GM19025 (cell line): Measurements from ENCODE around the gene TUFM.
"Not testable (repeated sequence)": the region's sequence is repeated elsewhere in the genome, so short reads cannot be mapped to it uniquely, and the experiment has no call there.

Experiments used
- ATAC-seq: cut with Tn5 transposase; IDR thresholded peaks from one replicate; pipeline ENCODE4 v1.9.1; 2021; ENCODE audit warnings: mild to moderate bottlenecking, low read depth, moderate library complexity; ENCODE audit not compliant: unreplicated experiment

The TUFM gene

DNA sequence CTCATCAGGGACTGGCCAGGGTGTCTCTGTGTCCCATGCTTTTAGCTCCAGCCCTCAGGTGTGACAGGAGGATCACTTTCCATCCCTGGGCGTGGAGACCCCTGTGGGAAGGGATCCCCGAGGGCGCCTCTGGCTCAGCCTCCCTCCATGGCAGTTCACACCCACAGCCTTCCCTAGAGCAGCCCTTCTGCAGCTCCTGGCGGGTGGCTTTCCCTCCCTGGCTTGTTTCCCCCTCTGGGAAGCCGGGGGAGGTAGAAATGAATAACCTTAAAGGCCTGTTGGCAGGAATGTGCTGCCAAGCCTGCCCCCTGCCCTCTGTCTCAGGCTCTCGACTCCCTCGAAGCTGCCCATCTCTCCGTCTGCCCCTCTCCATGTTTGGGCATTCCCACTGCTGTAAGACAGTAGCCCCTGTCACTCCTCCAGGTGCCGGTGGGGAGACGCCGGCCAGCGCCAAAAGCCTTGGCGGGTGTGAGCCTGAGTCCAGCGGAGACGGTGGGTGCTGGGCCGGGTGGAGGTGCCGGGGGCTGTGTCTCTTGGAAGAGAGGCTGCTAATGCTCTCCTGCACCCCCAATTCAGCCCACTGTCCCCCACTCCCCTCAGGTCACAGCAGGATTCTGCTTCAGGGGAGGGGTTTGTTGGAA, 30.0 kb upstream of the TUFM start:
- no peak for ATAC-seq

DNA sequence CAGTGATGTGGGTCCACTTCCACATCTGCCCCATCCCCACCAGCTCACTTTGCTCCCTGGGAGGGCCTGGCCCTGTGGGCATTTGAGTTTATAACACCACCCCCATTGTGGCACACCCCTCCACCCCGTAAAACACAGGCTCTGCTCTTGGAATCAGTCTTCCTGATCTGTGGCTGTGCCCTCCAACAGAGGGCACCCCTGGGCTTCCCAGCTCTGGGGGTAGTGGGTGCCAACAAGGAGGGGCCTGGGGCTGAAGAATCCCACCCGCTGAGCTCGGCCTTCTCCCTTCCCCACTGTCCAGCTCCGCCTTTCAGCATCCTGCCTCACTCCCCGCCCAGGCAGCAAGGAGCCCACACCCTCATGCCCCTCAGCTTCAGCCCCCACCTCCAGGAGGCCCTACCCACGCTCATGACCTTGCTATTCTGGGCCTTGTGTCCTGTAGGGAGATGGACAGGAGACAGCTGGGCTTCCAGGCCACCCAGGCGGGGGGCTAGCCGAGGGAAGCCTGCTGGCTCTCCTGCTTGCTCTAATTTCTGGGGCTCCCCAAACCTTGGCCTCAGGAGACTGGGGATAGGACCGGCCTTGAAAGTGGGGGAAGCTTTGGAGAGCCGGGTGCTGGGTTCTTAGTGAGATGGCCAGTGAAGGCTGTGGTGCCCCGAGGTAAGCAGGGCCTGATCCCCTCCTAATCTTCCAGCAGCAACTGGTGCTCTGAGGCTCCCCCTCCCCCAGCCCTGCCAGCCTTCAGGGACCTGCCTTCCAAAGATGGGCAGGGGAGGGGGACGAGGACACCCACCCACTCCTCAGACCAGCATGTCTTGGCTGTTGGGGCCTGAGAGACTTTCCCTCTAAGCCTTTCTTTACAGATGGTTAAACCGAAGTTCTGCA, 29.2 kb upstream of the TUFM start:
- ATAC-seq = no peak

DNA sequence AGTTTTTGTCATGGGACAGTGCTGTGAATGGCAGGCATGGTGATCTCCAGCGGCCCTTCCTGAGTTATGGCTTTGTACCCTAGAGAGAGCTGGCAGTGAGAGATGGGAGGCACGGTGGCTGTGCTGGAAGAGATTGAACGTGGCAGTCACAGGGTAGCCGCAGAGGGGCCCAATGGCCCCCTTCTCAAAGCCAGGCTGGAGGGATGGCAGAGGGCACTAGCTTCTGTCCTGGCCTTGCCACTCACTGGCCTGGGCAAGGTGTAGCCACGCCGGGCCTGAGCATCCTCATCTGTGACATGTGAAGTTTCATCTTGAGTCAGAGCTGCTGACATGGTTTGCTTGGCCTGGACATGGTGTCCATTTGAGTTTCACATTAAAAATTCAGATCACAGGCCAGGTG, 28.3 kb upstream of the TUFM start:
- ATAC-seq = no peak

DNA sequence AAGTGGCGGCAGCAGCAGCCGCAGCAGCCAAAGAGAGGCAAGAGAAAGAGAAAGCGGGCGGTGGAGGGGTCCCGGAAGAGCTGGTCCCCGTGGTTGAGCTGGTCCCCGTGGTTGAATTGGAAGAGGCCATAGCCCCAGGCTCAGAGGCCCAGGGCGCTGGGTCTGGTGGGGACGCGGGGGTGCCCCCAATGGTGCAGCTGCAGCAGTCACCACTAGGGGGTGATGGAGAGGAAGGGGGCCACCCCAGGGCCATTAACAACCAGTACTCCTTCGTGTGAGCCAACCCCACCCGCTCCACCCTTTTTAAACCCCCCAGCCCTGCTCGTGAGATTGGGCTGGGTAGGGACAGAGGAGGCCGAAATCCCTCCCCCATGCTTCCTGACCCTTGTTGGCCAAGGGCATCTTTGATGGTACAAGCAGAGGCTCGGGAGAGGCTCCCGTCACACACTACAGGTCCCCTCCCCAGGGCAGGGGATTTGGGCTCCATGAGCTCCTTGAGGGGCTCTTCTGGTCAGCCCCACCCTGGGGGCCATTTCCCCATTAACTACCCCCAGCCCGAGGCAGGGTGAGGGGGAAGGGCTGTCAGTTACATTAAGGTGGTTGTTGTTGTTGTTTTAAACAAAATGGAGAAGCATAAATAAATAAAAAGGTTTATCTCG, 27.5 kb upstream of the TUFM start:
- ATAC-seq = no peak

DNA sequence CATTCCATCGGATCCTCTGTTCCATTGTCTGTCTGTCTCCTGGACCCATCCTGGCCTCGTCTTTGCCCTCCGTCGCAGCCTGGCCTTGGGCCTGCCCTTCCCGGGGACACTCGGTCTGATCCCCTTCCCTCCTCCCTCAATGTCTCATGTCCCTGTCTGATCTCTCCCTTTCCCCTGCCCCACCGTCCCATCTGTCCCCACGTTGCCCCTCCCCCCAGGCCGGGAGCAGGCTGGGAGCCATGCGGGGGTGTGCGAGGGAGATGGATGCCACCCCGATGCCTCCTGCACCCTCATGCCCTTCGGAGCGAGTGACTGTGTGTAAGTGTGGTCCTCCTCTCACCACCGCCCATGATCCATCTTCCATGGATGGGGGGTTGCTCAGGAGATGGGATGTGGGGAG, 26.8 kb upstream of the TUFM start:
- ATAC-seq = no peak

DNA sequence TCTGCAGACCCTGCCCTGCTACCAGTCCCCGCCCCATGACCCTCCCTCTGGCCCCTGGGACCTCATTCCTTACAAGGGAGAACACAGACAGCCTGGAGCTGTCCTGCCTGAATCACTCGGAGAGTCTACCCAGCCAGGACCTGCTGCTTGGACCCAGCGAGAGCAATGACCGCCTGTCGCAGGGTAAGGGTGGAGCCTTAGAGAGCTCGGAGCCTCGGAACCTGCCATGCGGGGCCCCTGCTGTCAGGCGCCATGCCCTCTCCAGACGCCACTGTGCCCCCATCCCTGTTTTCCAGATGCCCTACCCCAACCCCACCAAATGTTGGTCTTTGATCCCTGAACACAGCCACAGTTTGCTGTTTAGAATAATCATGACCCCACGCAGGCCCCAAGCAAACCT, 23.1 kb upstream of the TUFM start:
- ATAC-seq = no peak

DNA sequence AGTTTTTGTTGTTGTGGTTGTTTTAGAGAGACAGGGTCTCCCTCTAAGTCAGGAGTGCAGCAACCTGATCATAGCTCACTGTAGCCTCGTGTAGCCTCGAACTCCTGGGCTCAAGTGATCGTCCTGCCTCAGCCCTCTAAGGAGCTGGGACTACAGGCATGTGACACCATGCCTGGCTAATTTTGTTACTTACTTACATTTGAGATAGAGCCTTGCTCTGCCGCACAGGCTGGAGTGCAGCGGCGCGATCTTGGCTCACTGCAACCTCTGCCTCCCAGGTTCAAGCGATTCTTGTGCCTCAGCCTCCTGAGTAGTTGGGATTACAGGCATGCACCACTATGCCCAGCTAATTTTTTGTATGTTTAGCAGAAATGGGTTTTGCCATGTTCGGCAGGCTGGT, 21.5 kb upstream of the TUFM start:
- not testable (repeated sequence) for ATAC-seq

DNA sequence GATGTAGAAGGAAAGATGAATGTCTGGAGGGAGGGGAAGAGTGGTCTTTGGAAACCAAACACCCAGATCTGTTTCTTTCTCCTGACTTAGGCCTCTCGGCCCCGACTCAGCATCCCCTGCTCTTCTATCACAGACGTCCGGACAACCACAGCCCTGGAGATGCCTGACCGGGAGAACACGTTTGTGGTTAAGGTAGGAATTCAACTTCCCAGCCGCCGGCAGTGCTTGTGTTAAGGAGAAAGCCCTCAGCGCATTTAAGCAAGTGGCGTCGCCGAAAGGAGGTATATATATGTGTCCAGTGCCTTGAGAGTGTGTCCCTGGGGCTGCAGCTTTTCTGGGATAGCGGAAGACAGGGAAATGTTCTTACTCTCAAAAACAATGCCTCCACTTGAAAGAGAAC, 21.1 kb upstream of the TUFM start:
- ATAC-seq = no peak

DNA sequence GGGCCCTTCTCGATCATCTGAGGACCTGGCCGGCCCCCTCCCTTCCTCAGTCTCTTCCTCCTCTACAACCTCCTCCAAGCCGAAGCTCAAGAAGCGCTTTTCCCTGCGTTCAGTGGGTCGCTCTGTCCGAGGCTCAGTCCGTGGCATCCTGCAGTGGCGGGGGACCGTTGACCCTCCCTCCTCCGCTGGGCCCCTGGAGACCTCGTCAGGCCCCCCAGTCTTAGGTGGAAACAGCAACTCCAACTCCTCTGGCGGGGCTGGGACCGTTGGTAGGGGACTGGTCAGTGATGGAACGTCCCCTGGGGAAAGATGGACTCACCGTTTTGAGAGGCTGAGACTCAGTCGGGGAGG, 20.3 kb upstream of the TUFM start:
- ATAC-seq = no peak

DNA sequence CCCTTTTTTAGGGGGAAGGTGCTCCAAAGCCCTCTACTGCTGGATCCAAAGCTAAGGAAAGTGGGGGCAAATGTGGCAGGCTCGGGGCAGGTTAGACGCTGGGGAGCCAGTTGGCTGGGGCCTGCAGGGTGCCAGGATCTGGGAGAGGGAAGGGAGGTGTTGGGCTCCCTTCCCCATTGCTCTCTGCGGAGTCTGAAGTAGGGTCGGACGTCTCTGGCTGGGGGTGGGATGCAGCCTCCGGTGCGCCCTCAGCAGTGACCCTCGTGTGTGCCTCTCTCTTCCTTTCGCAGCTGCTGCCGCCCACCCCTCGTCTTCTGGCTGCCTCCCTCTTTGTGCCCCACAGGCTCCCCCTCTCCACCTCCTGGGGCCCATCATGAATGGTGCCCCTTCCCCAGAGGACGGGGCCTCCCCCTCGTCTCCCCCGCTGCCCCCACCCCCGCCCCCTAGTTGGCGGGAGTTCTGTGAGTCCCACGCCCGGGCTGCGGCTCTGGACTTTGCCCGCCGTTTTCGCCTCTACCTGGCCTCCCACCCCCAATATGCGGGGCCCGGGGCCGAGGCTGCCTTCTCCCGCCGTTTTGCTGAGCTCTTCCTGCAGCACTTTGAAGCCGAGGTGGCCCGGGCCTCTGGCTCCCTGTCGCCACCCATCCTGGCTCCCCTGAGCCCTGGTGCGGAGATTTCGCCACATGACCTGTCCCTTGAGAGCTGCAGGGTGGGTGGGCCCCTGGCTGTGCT, 19.7 kb upstream of the TUFM start:
- no peak for ATAC-seq

DNA sequence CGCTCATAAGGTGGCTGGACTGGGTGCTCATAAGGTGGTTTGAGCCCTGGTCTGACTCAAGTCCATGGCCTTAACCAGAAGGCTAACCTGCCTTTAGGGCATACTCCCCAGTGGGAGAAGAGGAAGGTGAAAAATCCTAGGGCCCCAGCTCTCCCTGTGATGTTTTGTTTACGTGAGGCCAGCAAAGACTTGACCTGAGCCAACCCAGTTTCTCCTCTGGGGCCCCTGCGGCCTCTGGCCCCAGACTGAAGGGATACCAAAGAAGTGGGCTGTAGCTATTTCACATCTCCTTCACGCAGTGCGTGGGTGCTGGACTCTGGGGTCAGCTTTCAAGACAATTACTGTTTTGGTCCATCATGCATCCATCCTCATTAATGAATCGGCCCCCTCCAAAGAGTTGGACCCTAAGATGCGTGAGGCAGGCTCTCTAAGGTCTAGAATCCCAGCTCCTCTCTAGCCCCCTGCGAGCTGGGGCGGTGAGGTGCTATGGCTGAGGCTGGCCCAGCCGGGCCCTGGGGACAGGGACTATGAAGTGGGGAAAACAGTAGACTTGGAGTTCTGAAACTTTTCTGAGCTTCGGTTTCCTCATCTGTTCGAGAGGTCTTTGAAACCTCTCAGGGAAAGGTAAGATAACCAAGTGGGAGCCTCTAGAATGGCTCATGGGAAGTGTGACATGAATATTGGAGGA, 19.0 kb upstream of the TUFM start:
- ATAC-seq = no peak

DNA sequence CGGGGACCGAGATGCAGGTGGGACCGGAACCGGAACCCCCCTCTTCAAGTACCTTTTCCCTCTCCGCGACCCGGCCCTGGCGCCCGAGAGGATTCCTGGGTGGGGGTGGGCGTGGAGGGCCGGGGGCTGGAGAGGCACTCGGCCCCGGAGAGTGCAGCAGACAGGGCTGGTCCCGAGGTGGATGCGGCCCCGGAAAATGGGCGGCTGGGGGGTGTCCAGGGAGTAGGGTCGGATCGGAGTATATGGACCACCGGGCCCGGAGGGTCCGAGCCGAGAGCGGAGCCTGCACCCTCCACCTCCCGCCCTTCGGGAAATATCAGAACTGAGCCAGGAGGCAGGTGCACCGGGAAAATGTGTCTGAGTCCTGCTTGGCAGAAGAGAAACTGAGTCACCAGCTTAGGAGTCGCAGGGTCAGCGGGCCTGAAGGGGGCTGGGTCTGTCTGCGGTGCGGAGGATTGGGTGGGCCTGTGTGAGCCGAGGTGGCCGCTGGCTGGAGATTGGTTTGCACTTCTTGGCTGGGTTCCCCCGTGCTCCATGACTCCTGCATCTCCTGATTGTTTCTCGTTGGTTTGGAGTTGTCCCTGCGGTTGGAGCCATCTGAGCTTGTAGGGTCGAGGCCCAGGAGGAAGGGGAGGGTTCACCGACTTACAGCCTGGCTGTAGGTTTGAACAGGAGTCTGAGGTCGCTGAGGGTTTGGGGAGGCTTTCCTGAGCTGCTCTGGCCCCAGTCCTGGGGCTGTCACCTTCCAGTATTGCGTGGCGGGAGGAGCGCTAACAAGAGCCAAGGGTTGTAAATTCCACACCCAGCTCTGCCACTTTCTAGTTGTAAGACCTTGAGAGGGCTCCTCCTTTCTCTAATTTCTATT, 18.0 kb upstream of the TUFM start:
- no peak for ATAC-seq

DNA sequence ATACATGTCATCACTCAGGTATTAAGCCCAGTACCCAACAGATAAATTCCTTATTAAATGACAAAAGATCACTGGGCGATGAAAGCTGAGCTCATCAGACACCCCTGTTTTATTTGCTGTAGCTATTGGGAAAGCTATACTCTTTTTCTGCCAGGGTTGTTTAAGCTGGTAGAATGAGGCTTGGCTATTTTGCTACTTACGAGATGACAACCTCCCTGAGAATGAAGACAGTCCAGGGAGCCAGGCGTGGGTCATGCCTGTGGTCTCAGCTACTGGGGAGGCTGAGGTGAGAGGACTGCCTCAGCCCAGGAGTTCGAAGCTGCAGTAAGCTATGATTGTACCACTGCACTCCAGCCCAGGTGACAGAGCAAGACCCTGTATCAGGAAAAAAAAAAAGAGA, 13.2 kb upstream of the TUFM start:
- ATAC-seq = no peak

DNA sequence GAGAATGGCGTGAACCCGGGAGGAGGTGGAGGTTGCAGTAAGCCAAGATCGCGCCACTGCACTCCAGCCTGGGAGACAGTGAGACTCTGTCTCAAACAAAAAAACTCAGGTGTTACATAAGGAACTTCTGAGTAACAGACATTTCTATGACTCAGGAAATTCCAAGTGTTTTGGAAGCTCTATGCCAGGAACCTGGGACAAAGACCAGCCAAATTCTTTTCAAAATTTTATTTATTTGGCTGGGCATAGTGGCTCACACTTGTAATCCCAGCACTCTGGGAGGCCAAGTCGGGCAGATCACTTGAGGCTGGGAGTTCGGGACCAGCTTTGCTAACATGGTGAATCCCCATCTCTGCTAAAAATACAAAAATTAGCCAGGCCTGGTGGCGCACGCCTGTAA, 12.3 kb upstream of the TUFM start:
- ATAC-seq = no peak

DNA sequence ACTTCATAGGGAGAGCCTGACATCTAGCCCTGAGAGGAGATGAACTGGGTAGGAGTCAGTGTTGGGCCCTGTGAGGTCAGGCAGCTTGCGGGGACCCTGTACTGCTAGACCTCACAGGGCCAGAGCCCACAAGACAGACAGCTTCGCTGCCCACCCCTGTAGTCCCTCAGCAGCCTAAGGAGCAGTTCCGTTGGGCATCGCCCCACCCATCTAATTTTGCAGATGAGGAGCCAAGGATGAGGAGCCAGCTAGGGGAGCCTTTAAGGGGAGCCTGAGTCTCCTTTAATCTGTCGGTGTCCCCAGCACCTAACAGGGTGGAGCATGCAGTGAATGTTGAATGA, 755 bp upstream of the TUFM start:
- ATAC-seq = no peak

DNA sequence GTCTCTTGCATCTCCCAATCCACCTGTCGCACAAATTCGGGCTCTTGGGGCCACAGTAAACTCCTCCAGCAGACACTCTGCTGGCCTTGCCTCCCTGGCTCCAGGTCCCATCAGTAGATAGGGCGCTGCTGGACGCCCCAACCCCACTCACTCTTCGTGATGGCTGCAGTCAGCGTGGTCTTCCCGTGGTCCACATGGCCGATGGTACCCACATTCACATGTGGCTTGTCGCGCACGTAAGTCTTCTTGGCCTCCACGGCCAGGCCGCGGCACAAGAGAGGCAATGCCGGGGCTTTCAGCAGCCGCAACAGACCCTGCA, 428 bp downstream of the TUFM start:
- no peak for ATAC-seq

DNA sequence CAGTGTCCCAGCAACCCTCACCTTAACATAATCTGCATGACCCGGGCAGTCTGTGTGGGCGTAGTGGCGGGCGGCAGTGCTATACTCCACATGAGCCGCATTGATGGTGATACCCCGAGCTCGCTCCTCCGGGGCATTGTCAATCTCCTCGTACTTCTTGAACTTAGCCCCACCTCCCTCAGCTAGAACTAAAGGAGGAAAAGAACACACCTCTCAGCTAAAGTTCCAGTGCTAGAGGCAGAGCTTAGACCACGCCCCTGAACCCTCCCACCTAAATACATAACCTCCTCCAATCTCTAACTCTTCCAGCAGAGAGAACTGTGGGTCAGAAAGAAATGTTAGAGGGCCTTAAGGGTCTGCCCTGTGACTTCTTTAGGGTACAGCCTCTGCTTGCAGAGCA, 855 bp downstream of the TUFM start:
- ATAC-seq = no peak

DNA sequence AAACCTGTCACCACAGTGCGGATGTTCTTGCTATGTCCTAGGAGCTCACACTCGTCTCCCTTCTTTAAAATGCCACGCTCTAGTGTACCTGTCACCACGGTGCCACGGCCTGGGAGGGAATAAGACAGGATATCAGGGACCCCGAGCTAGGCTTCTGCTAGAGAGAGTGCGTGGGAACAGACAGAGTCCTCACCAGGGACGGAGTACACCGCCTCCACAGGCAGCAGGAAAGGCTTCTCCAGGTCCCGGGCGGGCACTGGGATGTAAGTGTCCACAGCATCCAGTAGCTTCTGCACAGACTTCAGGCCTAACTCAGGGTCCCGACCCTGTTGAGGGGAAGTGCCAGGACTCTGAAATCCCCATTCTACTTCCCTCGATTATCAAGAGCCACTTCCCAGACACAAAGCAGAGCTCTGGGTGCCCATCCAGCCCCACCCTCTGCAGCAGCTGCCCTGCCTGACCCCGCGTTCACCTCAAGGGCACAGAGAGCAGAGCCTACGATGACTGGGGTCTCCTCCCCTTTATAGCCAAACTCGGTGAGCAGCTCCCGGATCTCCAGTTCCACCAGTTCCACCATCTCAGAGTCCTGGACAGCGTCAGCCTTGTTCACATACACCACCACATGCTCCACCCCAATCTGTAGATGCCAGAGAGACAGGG, 1.8 kb downstream of the TUFM start:
- ATAC-seq = no peak

DNA sequence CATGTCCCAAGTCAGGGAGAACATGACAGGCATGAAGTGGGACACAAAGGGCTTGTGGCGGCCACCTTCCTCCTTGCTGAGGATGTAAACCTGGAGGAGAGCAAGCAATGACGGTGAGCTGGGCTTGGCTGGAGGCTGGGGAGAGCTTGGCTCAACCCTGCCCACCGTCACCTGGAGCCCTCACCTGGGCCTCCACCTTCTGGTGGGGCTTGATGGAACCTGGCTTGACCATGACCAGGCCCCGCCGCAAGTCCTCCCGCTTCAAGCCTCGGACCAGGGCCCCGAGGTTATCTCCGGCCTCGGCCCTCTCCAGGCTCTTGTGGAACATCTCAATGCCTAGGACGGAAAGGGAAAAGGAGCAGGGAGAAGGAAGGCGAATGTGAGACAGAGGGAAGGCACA, 2.4 kb downstream of the TUFM start:
- no peak for ATAC-seq
